ENCODE results near the gene EPS15. TPM values are rescaled to one million over a fixed set of nuclear protein-coding genes. Genes with fewer than 3 reads are reported as not detected.

Gene EPS15
- total RNA-seq, 2 donors from 2014 or later: 40.3 to 55.8 TPM

DNA sequence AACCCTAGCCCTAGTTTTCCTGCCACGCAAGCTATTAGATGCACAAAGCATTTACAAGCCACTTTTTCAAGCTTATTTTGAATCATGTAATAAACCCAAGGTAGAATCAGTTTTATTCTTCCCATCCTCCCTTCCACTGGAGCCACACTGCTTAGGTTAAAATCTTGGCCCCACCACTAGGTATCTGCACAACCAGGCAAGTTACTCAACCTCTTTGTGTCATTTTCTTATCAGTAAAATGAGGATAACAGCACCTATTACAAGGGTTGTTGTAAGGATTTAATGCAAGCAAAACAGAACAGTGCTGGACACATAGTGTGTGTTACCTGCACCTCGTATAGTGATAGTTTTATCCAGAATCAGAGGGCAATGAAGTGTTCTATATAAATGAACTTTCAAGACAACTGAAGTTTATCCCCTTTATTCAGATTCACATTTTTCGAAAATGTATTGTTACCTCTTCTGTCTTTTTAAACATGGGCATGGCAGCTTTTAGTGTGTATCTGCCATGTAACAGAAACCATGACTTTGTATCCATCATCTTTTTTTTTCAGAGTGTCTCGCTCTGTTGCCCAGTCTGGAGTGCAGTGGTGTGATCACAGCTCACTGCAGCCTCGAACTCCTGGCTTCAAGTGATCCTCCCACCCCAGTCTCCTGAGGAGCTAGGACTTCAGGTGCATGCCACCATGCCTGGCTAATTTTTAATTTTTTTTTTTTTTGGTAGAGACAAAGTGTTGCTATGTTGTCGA is 171.5 kb downstream of the EPS15 start:
- no peaks in the 10 kb centered on the region for H3K9me3 ChIP-seq
- H3K27me3 ChIP-seq: no peaks in the 10 kb centered on the region
- no peaks in the 10 kb centered on the region for H3K4me1 ChIP-seq
- H3K9ac ChIP-seq (ENCODE audit: low read depth in 2 of 2, low read length in 2 of 2): no peak overlapping the region
- intact Hi-C loops (cut with DNase I): loop anchor here (10.0 kb wide), 1 partner anchor 187 kb away; no protein-coding TSS in a partner anchor
- H3K36me3 ChIP-seq: no peaks in the 10 kb centered on the region
- no peak overlapping the region for H3K4me3 ChIP-seq
- no peak overlapping the region for H3K27ac ChIP-seq
- TF ChIP-seq, protein P1, sequence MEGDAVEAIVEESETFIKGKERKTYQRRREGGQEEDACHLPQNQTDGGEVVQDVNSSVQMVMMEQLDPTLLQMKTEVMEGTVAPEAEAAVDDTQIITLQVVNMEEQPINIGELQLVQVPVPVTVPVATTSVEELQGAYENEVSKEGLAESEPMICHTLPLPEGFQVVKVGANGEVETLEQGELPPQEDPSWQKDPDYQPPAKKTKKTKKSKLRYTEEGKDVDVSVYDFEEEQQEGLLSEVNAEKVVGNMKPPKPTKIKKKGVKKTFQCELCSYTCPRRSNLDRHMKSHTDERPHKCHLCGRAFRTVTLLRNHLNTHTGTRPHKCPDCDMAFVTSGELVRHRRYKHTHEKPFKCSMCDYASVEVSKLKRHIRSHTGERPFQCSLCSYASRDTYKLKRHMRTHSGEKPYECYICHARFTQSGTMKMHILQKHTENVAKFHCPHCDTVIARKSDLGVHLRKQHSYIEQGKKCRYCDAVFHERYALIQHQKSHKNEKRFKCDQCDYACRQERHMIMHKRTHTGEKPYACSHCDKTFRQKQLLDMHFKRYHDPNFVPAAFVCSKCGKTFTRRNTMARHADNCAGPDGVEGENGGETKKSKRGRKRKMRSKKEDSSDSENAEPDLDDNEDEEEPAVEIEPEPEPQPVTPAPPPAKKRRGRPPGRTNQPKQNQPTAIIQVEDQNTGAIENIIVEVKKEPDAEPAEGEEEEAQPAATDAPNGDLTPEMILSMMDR (IDR thresholded peaks at IDR 0.05): no peak
- DNase-seq: no peak

DNA sequence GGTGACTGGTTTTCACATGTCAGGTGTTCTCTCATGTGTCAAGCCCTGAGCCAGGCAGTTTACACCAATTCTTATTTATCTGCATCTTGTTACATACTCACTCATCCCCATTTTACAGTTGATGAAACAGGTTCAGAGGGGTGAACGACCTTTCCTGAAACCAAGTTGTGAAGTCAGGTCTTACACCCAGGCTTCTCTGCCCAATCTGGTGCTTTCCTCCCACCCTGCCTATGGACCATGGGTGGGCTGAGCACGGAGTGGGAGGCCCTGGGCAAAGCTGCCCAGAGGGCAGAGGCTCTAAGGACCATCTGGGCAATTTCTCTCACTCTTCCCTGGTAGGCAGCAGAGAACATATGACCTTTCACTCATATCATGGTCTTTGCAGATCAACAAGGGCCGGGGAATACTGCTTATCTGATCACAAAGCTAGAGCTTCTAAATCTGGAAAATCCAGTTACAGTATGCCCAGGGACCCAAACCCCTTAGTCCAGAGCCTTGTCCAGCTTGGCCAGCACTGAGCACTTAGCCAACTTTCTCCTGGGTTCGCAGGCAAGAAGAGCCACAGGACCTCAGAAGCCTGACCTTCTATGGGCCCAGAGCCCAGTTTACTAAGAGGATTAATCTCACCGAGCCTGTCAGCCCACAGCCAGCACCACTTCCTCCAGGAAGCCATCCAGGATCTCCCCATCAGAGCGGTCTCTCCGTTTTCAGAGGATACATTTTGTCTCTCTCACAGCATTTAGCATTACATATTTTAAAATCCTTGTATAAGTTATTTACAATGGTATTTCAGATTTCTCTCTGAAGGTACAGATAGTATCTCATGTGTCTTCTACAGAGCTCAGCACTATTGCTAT is 172.8 kb downstream of the EPS15 start:
- no peak overlapping the region for H3K9ac ChIP-seq (ENCODE audit: low read depth in 2 of 2, low read length in 2 of 2)
- H3K4me3 ChIP-seq: no peak overlapping the region
- H3K27me3 ChIP-seq: no peaks in the 10 kb centered on the region
- H3K9me3 ChIP-seq: no peaks in the 10 kb centered on the region
- no peak for DNase-seq
- intact Hi-C loops (cut with DNase I): loop anchor here (10.0 kb wide), 1 partner anchor 188 kb away; no protein-coding TSS in a partner anchor
- H3K27ac ChIP-seq: no peak overlapping the region
- TF ChIP-seq, protein P1 (IDR thresholded peaks at IDR 0.05): no peak
- no peaks in the 10 kb centered on the region for H3K4me1 ChIP-seq
- no peaks in the 10 kb centered on the region for H3K36me3 ChIP-seq

DNA sequence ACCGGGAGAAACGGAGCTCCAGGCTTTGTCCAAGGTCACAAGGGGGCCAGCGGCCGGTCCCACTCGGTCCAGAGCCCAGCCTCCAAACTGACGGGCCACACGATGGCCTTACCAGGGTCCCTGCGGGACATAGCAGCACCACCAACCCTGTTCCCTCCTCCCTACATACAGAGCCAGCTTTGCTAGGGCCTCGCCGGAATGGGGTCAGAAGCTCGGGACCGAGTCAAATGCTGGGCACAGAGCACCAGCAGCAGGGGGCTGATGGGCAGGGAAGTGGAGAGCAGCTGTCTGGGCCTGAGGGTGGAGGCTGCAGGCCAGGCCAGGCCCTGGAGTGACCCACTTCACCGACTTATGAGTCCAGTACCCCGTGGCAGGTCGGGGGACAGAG is 173.8 kb downstream of the EPS15 start:
- TF ChIP-seq, protein P1 (IDR thresholded peaks at IDR 0.05): no peak
- DNase-seq: no peak
- Histone ChIP-seq H3K4me3 (no peak overlapping the region), H3K27ac (no peak overlapping the region), H3K9me3 (no peaks in the 10 kb centered on the region), H3K36me3 (no peaks in the 10 kb centered on the region), H3K27me3 (no peaks in the 10 kb centered on the region), H3K9ac (ENCODE audit: low read depth in 2 of 2, low read length in 2 of 2) (peak overlapping the region in 1 of 2 donors; percentile 16), H3K4me1 (no peaks in the 10 kb centered on the region)
- intact Hi-C loops (cut with DNase I): loop anchor here (10.0 kb wide), 1 partner anchor 190 kb away; no protein-coding TSS in a partner anchor

- Histone ChIP-seq H3K4me3 (peak overlapping the region; percentile 49), H3K27ac (no peak overlapping the region), H3K27me3 (no peaks in the 10 kb centered on the region), H3K36me3 (no peaks in the 10 kb centered on the region), H3K4me1 (no peaks in the 10 kb centered on the region), H3K9me3 (no peaks in the 10 kb centered on the region), H3K9ac (ENCODE audit: low read depth in 2 of 2, low read length in 2 of 2) (peak overlapping the region; percentile 13 to 16)
- peak; percentile 70 for DNase-seq
- TF ChIP-seq, protein P1 (IDR thresholded peaks at IDR 0.05): peak; percentile 23
- intact Hi-C loops (cut with DNase I): loop anchor here (10.0 kb wide), 1 partner anchor 190 kb away; no protein-coding TSS in a partner anchor
Measured at GRCh38 chr1:51344602-51345299, 174.3 kb downstream of the EPS15 start.

DNA sequence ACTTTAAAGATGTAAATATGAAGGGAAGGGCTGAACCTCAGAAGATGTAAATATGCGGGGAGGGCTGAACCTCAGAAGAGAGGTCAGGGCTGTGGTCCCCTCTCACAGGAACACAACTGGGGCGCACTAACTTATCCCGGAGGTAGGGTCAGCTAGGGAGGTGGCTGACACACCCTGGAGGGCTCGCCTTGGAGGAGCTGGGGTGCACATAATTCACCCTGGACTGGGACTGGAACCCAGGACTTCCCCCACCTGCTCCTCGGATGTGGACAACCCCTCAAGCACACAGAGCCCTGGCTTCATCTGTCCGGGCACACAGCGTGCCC is 174.8 kb downstream of the EPS15 start:
- no peak overlapping the region for H3K27ac ChIP-seq
- H3K4me3 ChIP-seq: peak overlapping the region; percentile 49
- H3K9me3 ChIP-seq: no peaks in the 10 kb centered on the region
- TF ChIP-seq, protein P1 (IDR thresholded peaks at IDR 0.05): no peak
- H3K27me3 ChIP-seq: no peaks in the 10 kb centered on the region
- intact Hi-C loops (cut with DNase I): loop anchor here (10.0 kb wide), 1 partner anchor 191 kb away; no protein-coding TSS in a partner anchor
- H3K9ac ChIP-seq (ENCODE audit: low read depth in 2 of 2, low read length in 2 of 2): peak overlapping the region; percentile 13 to 16
- no peak for DNase-seq
- H3K36me3 ChIP-seq: no peaks in the 10 kb centered on the region
- no peaks in the 10 kb centered on the region for H3K4me1 ChIP-seq
